GM12865 (cell line): ENCODE results near the gene RRN3.

Experiments used
- DNase-seq: peaks from one replicate; pipeline ENCODE4 v3.0.0; 2010; ENCODE audit warnings: low read depth
- H3K4me3 ChIP-seq: 2 replicates; pipeline ENCODE4 v1.5.1; 2011; ENCODE audit warnings: mild to moderate bottlenecking, low read depth, low read length, control low read depth
- CTCF ChIP-seq: IDR thresholded peaks from 2 replicates; pipeline ENCODE4 v1.5.1; 2011; ENCODE audit warnings: low read length, control low read depth, low read depth, inconsistent platforms; ENCODE audit not compliant: insufficient read depth; ENCODE audit errors: missing control alignments

RRN3 gene

DNA sequence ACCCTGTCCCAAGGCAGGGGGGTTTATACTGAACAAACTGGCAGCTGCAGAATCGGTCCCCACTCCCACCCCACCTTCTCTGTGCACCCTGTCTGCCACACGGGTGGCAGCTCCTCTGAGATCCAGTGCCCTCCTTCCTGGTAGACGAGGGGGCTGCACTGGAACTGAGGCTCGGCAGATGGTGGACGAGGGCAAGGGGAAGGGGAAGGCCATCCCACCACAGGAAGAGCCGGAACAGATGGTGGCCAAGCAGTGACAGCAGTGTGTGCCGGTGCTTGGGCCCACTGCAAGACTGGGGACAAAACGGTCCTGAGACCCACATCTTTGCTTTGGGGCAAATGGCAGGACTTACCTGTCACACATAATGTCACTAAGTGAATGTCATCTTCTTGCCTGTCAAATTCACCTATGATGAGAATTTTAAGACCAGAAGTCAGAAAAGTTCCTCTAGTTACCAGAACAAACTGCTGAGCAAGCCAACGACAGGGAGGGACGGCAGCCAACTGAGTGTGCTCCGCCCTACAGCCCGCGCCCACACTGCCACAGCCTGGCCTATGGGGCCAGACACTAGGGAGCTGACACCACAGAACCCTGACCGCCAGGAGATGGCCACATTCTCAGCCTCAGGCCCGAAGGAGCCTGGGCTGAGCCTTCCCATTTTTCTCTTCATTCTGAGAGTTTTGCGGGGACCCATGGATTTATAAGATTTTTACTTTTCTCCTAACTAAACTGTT is 52.6 kb downstream of the RRN3 start:
- no peak for DNase-seq
- TF ChIP-seq CTCF = no peak
- H3K4me3 ChIP-seq = no peak overlapping the region

GRCh38 chr16:15038689-15039088 is 55.4 kb downstream of the RRN3 start:
- no peak overlapping the region for H3K4me3 ChIP-seq
- no peak for DNase-seq
- no peak for TF ChIP-seq CTCF

GRCh38 chr16:15037745-15038144 is 56.3 kb downstream of the RRN3 start:
- TF ChIP-seq CTCF = no peak
- DNase-seq = no peak
- H3K4me3 ChIP-seq = no peak overlapping the region

DNA sequence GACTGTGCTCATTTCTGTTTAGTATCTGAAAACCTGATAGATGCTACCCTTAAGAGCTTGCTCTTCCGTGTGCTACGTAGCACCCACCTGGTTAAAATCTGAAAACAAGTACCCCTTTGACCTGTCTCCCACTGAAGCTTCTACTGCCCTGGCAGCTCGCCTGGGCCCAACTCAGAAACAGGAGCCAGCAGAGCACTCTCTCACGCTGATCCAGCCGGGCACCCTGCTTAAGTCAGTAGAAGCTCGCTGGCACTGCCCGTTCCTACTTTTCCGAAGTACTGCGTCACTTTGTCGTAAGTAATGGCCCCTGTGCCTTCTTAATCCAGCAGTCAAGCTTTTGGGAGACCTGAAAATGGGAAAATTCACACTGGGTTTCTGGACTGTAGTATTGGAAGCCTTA is 57.1 kb downstream of the RRN3 start:
- TF ChIP-seq CTCF = no peak
- DNase-seq = no peak

GRCh38 chr16:15035163-15035729 is 58.8 kb downstream of the RRN3 start:
- H3K4me3 ChIP-seq = no peak overlapping the region
- DNase-seq = no peak
- TF ChIP-seq CTCF = no peak

More for the DNA sequence above, 57.1 kb downstream of the RRN3 start:
- no peak overlapping the region for H3K4me3 ChIP-seq

- TF ChIP-seq CTCF = no peak
- DNase-seq = no peak
- H3K4me3 ChIP-seq = no peak overlapping the region
Measured at GRCh38 chr16:15034266-15035162, 59.6 kb downstream of the RRN3 start.
